Measurements from ENCODE around the gene INO80B. TPM values are rescaled to one million over a fixed set of nuclear protein-coding genes. Genes with fewer than 3 reads are reported as not detected.
"Not testable (repeated sequence)": the region's sequence is repeated elsewhere in the genome, so short reads cannot be mapped to it uniquely, and the experiment has no call there.

The INO80B gene
- total RNA-seq, 8 experiments from 2014 or later, result 17.6 to 51.4 (median 22.9) TPM

DNA sequence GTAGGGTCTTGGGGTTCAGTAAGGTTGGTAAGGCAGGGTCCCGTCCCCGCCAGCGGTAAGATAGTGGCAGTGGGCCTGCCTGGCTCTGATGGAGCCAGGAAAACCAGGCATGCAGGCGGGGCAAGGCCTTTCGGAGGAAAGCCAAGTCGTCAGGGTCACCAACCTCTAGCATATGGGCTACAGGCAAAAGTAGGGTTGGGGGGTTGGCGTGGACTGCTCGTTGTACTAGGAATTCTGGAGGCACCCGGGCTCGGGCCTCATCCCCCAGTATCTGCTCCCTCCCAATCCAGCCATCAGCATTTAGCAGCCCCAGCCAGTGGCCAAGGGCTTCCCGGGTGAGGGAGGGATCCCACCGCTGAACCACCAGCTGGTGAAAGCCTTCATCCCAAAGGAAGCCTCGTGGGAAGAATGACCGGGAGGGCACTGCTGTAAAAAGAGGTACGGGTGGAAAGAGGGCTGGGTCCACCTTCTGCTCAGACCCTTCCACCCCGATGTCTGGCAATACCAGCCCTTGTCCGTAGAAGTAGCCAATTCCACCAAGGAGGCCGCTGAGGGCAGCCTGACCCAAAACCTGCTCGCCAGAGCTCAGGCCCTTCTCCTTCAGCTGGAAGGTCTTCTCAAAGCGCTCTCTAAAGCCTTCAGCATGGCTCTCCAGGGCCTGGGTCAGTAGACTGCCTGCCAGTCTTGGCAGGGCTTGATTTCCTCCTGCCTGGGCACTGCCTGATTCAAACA lies 7.3 kb downstream of the INO80B start:
- Histone ChIP-seq H3K4me3 (no peak overlapping the region), H3K27ac (no peak overlapping the region), H3K4me1 (replicated peaks in 1 of 2) (peaks cover 11 to 16% of the 10 kb centered on the region in 2 donors)
- 60 to 100% (median 84%) methylated on average over 1 to 11 of the region's 20 CpGs; no CpG with 5 or more reads in 2 of the 10 experiments for WGBS, 10 experiments
- in situ Hi-C loops (cut with MboI; ENCODE audit: low pct_unique_long_range_greater_than_20kb in 2 of 9, low sequenced_read_pairs in 9 of 9, unreplicated experiment in 9 of 9), result no loop called here
- ATAC-seq (replicated peaks in 6 of 8), result no peak

DNA sequence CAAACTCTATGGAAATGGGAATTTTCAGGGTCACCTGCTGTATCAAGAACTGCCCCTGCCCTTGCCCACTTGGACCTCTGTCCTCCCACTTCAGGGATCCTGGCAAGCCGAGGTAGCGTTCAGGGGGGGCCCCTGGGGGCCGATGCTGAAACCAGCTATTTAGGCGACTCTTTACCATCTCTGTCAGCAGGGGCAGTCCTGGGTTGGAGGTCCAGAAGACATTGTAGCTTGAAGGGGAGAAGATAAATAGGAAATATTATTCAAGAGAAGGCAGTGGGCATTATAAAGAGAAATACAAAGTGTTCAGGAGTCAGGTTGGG lies 7.9 kb downstream of the INO80B start:
- no peak overlapping the region for H3K27ac ChIP-seq
- H3K4me1 ChIP-seq (replicated peaks in 1 of 2), result peaks cover 11 to 16% of the 10 kb centered on the region in 2 donors
- WGBS, 10 experiments, result 20 to 90% (median 60%) methylated on average over 1 to 2 of the region's 4 CpGs; no CpG with 5 or more reads in 6 of the 10 experiments
- no peak for ATAC-seq (replicated peaks in 6 of 8)
- in situ Hi-C loops (cut with MboI; ENCODE audit: low pct_unique_long_range_greater_than_20kb in 2 of 9, low sequenced_read_pairs in 9 of 9, unreplicated experiment in 9 of 9), result no loop called here
- no peak overlapping the region for H3K4me3 ChIP-seq

DNA sequence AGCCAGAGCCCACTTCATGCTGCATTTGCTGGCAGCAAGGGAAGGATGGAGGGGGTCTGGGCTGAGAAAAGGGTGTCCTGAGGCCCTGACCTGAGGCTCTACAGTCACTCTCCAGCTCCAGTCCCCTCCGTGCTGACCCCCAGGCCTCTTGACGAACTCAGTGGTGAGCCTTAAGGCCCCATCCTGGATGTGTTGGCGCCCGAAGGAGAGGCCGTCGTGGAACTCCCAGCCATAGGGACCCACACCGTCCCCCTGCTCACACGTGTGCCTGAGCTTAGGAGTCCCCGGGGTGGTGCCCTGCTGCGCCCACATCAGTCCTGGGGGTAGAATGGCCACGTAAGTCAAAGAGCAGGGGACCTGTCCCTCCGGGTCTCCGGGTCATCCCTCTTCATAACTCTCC lies 9.5 kb downstream of the INO80B start:
- Histone ChIP-seq H3K27ac (peak overlapping the region; percentile 78 to 88), H3K4me1 (replicated peaks in 1 of 2) (peaks cover 8 to 16% of the 10 kb centered on the region in 2 donors), H3K4me3 (peak overlapping the region; percentile 75 to 98 (median 90))
- in situ Hi-C loops (cut with MboI; ENCODE audit: low pct_unique_long_range_greater_than_20kb in 2 of 9, low sequenced_read_pairs in 9 of 9, unreplicated experiment in 9 of 9), result no loop called here
- WGBS, 10 experiments, result 0 to 9% methylated on average over 1 to 11 of the region's 13 CpGs; no CpG with 5 or more reads in 8 of the 10 experiments
- peak in 6 of 8 experiments; percentile 1 to 4 (median 2) for ATAC-seq (replicated peaks in 6 of 8)

DNA sequence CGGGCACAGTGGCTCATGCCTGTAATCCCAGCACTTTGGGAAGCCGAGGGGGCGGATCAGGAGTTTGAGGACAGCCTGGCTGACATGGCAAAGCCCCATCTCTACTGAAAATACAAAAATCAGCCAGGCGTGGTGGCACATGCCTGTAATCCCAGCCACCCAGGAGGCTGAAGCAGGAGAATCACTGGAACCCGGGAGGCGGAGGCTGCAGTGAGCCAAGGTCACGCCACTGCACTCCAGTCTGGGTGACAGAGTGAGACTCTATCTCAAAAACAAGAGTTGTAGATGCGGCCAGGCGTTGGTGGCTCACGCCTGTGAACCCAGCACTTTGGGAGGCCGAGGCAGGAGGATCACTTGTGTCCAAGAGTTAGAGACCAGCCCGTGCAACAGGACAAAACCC lies 15.9 kb downstream of the INO80B start:
- ATAC-seq (replicated peaks in 6 of 8); H3K27ac ChIP-seq; H3K4me3 ChIP-seq; in situ Hi-C loops (cut with MboI; ENCODE audit: low pct_unique_long_range_greater_than_20kb in 2 of 9, low sequenced_read_pairs in 9 of 9, unreplicated experiment in 9 of 9): not testable (repeated sequence)
- WGBS, 10 experiments, result 92 to 100% (median 98%) methylated on average over 1 to 9 of the region's 12 CpGs
- H3K4me1 ChIP-seq (replicated peaks in 1 of 2), result peaks cover 13 to 20% of the 10 kb centered on the region in 2 donors

DNA sequence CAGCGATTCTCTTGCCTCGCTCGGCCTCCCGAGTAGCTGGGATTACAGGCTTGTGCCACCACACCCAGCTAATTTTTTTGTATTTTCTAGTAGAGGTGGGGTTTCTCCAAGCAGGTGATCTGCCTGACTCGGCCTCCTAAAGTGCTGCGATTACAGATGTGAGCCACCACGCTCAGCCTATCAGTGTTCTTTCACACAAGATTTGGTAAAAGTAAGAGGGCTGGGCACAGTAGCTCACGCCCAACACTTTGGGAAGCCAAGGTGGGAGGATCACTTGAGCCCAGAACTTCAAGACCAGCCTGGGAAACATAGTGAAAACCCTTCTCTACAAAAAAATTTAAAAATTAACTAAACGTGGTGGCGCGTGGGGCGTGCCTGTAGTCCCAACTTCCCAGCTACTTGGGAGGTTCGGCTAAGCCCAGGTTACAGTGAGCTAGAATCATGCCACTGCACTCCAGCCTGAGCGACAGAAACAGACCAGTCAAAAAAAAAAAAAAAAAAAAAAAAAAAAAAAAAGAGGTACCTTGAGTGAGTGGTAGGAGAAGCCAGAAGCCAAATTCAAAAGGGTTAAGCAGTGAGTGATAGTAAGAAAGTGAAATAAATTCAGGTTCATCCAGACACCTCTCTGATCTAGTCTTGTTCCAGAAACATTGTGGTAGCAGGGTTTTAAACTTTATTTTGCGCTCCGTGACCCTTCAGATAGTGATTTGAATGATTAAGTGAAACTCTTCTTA lies 16.6 kb downstream of the INO80B start:
- ATAC-seq (replicated peaks in 6 of 8), result peak in 1 of 8 experiments; percentile 1
- in situ Hi-C loops (cut with MboI; ENCODE audit: low pct_unique_long_range_greater_than_20kb in 2 of 9, low sequenced_read_pairs in 9 of 9, unreplicated experiment in 9 of 9), result no loop called here
- 0 to 95% (median 47%) methylated on average over 2 to 12 of the region's 16 CpGs; no CpG with 5 or more reads in 1 of the 10 experiments for WGBS, 10 experiments
- peak overlapping the region; percentile 51 to 80 (median 57) for H3K4me3 ChIP-seq
- H3K27ac ChIP-seq, result peak overlapping the region; percentile 82 to 95
- H3K4me1 ChIP-seq (replicated peaks in 1 of 2), result peaks cover 13 to 14% of the 10 kb centered on the region in 2 donors

DNA sequence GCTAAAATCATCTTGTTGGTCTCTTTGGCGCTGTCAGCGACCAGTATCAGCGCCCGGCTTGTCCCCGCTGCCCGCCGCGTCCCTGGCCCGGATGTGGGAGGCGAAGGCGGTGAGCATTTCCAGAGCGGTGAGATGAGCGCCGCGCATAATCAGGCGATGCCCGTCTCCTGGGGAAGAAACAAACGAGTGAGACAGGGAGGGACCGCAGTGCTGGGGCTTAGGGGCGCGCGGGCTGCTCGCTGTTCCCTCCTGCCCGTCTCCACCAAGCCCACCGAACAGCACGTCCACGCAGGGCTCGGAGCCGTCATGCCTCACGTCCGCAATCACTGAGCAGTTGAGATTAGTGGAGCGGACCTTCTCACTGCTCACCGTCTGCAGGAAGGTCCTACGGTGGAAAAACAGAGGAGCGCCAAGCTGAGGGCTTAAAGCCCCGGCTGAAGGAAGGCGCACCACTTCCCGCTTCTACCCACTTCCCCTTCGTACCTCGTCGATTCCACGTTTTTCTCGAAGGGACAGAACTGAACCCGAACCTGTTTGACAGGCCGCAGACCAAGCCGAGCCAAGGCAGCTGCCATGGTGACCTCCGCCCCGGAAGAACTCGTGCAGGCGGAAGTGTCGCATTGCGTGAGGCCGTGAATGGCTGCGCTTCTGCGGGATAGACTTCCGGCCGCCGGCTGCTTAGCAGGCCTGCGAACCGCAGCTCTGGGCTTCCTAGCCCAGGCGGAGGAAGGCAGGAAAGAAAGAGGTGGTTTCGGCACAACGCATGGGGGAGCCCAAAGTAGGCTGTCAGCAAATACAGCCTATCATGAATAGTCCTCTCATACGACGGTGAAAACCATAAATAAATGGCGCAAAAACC lies 17.4 kb downstream of the INO80B start, which contains the start of gene MRPL53:
MRPL53 (minus strand) TSS at position 595 of the 859 bp plus-strand sequence; CDS start at position 575, 20 bp downstream.
- ATAC-seq (replicated peaks in 6 of 8), result peak; percentile 91 to 96 (median 95)
- Histone ChIP-seq H3K4me3 (peak within 1 kb of the TSS; percentile 51 to 80 (median 57)), H3K4me1 (replicated peaks in 1 of 2) (peaks cover 13 to 14% of the 10 kb centered on the region in 2 donors), H3K27ac (peak within 1 kb of the TSS; percentile 82 to 95)
- in situ Hi-C loops (cut with MboI; ENCODE audit: low pct_unique_long_range_greater_than_20kb in 2 of 9, low sequenced_read_pairs in 9 of 9, unreplicated experiment in 9 of 9), result no loop called here
- 0 to 10% (median 1%) methylated on average over 2 to 33 of the region's 66 CpGs; no CpG with 5 or more reads in 4 of the 10 experiments for WGBS, 10 experiments

DNA sequence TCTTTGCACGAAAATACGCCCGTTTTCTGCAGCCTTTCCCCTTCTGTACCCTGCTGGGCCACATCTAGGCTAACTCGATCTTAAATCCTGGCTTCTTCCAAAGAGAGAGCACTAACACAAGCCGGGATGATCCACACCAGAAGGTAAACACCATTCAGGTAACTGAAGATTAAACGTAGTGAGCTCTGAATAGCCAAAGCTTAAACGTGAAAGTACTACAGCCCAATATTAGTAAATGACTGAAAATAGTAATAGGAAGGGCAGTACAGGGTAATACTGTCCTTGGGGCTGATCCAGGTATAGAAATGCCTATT lies 18.0 kb downstream of the INO80B start:
- WGBS, 10 experiments, result 0 to 30% (median 13%) methylated on average over 1 to 6 of the region's 7 CpGs; no CpG with 5 or more reads in 4 of the 10 experiments
- in situ Hi-C loops (cut with MboI; ENCODE audit: low pct_unique_long_range_greater_than_20kb in 2 of 9, low sequenced_read_pairs in 9 of 9, unreplicated experiment in 9 of 9), result no loop called here
- peak in 1 of 8 experiments; percentile 1 for ATAC-seq (replicated peaks in 6 of 8)

DNA sequence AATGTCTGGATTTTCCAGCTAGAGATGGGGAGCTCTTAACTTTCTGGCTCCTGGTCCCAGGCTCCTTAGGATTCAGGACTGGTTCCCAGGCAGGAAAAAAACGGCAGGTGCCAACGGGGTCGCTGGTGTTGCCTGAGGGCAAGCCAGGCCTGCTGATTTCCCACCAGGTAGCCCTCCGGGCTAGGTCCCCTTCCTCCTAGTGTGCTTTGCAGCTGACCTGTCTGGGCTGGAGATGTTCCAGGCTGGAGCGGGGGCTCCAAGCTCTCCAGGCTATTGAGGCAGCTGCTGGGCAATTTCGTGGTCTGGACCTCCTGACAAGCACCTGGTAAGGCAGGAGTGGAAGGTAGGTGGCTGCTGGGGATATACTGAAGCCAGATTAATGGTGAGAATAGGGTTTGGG lies 19.6 kb downstream of the INO80B start:
- in situ Hi-C loops (cut with MboI; ENCODE audit: low pct_unique_long_range_greater_than_20kb in 2 of 9, low sequenced_read_pairs in 9 of 9, unreplicated experiment in 9 of 9), result no loop called here
- no peak for ATAC-seq (replicated peaks in 6 of 8)
- no peak overlapping the region for H3K4me3 ChIP-seq
- H3K27ac ChIP-seq, result no peak overlapping the region
- 83 to 100% (median 97%) methylated on average over 1 to 4 of the region's 6 CpGs; no CpG with 5 or more reads in 5 of the 10 experiments for WGBS, 10 experiments
- H3K4me1 ChIP-seq (replicated peaks in 1 of 2), result peaks cover 13 to 14% of the 10 kb centered on the region in 2 donors

More for the DNA sequence above, 18.0 kb downstream of the INO80B start:
- Histone ChIP-seq H3K4me3 (peak overlapping the region; percentile 51 to 80 (median 57)), H3K27ac (peak overlapping the region; percentile 82 to 95), H3K4me1 (replicated peaks in 1 of 2) (peaks cover 13 to 14% of the 10 kb centered on the region in 2 donors)

DNA sequence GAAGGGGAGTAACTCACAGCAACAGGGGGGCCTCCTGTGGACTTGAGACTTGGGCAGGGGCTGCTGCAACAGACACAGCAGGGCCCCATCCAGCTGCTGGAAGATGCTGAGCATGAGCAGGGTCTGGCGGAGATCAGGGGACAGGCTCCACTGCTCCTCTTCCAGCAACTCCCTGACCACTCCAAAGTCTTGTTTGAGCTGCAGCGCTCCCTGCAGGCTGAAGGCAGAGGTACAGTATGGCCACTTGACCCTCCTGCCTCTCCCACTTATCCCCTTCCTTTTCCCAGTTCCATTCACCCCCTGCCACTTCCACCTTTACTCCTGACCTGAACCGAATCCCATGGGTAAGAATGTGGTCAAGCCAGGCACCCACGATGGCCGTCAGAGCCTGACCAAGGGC lies 20.0 kb downstream of the INO80B start:
- no peak for ATAC-seq (replicated peaks in 6 of 8)
- 50 to 100% (median 89%) methylated on average over 1 to 3 of the region's 5 CpGs; no CpG with 5 or more reads in 4 of the 10 experiments for WGBS, 10 experiments
- in situ Hi-C loops (cut with MboI; ENCODE audit: low pct_unique_long_range_greater_than_20kb in 2 of 9, low sequenced_read_pairs in 9 of 9, unreplicated experiment in 9 of 9), result loop anchor here in 3 of 9 experiments (25.0 kb wide), 1 partner anchor 112 kb away; no protein-coding TSS in a partner anchor
- Histone ChIP-seq H3K4me3 (no peak overlapping the region), H3K4me1 (replicated peaks in 1 of 2) (peaks cover 13 to 14% of the 10 kb centered on the region in 2 donors), H3K27ac (no peak overlapping the region)

DNA sequence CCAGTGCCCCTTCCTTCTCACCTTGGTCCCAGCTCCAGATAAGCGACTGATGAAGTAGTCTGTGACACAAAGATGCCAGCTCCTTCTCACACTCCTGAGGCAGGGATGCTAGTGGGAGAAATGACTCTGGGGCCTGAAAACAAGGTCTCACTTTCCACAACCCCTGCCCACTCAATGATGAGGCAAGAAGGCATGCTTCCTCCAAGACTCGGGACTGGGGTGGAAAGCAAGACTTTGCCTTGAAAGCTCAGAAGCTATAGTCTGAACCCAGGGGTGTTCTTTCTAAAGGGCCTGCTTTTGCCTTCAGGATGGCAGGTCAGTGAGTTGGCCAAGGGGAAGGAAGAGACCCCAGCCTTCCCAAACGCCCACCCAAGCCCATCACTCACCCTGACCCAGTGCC lies 26.5 kb downstream of the INO80B start:
- no peak for ATAC-seq (replicated peaks in 6 of 8)
- no peak overlapping the region for H3K27ac ChIP-seq
- in situ Hi-C loops (cut with MboI; ENCODE audit: low pct_unique_long_range_greater_than_20kb in 2 of 9, low sequenced_read_pairs in 9 of 9, unreplicated experiment in 9 of 9), result loop anchor here in 3 of 9 experiments (25.0 kb wide), 1 partner anchor 106 kb away; no protein-coding TSS in a partner anchor
- WGBS, 10 experiments, result 20 to 80% (median 49%) methylated on average over 1 of the region's 3 CpGs; no CpG with 5 or more reads in 6 of the 10 experiments
- H3K4me3 ChIP-seq, result peak overlapping the region; percentile 79 to 97 (median 90)
- peaks cover 8 to 16% of the 10 kb centered on the region in 2 donors for H3K4me1 ChIP-seq (replicated peaks in 1 of 2)

DNA sequence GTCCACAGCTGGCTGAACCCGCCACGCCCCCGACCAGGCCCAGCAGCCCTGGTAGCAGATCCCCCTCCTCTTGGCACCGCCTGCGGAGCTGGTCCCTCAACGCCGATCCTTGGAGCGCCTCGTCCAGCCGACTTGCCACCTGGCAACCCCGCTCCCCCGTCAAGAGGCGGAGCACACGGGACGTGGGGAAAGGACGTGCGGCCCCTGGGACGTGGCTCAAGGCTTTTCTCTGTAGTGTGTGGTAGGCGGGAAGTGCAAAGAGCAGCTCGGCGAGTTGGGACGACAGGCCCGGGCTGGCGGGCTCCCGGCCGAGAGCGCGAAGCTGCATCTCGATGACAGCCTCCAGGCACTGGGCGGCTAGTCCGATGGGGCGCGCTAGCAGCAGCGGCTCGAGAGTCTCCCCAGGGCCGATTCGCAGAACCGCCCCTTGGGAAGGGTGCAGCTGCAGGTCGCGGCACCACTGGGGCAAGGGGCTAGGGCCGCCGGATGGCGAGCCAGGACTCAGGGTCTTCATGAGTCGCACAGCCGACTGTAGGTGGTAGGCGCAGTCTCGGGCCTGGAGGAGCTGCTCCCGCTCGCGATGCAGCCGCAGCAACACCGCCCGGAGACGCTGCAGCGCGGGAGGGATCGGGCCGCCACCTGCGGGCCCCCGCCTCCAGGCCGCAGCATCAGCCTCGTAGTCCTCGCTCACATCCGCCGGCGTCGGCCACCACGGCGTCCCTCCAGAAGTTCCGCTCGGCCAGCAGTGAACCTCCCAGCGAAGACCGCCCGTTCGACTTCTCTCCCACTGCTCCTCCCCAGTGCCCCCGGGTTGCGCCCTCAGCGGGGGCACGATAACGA lies 27.3 kb downstream of the INO80B start:
- peak; percentile 42 to 69 (median 50) for ATAC-seq (replicated peaks in 6 of 8)
- Histone ChIP-seq H3K27ac (peak overlapping the region; percentile 91 to 93), H3K4me1 (replicated peaks in 1 of 2) (peaks cover 8 to 16% of the 10 kb centered on the region in 2 donors), H3K4me3 (peak overlapping the region; percentile 79 to 97 (median 90))
- 0 to 3% (median 2%) methylated on average over 5 to 31 of the region's 80 CpGs; no CpG with 5 or more reads in 5 of the 10 experiments for WGBS, 10 experiments
- in situ Hi-C loops (cut with MboI; ENCODE audit: low pct_unique_long_range_greater_than_20kb in 2 of 9, low sequenced_read_pairs in 9 of 9, unreplicated experiment in 9 of 9), result loop anchor here in 3 of 9 experiments (25.0 kb wide), 1 partner anchor 105 kb away; no protein-coding TSS in a partner anchor

Measured in motor neuron (in vitro differentiated cells).